SH-SY5Y (cell line): ENCODE measurements around the gene CPS1.

Experiments used
- GATA2 ChIP-seq: IDR thresholded peaks from 2 replicates; pipeline ENCODE4 v1.6.1; 2011; ENCODE audit warnings: mild to moderate bottlenecking, low read depth, low read length
- GATA3 ChIP-seq: IDR thresholded peaks from 2 replicates; pipeline ENCODE4 v1.6.1; 2011; ENCODE audit warnings: low read depth, mild to moderate bottlenecking, low read length, moderate library complexity

- no peak for TF ChIP-seq GATA2
- no peak for TF ChIP-seq GATA3
Measured at GRCh38 chr2:210557721-210558120, 1.3 kb downstream of the CPS1 start.
